ENCODE measurements around the gene GRIA3.

The GRIA3 gene

DNA sequence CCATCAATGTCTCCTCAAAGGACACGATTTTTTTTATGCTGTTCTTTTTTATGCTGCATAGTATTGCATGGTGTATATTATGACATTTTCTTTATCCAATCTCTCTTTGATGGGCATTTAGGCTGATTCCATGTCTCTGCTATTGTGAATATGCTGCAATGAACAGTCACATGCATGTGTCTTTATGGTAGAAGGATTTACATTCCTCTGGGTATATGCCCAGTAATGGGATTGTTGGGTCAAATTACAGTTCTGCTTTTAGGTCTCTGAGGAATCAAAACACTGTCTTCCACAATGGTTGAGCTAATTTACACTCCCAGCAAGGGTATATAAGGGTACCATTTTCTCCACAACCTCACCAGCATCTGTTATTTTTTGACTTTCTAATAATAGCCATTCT, 113.9 kb downstream of the GRIA3 start:
- H3K4me3 ChIP-seq (ENCODE audit: insufficient read depth, low read depth, low read length), result no peak overlapping the region

DNA sequence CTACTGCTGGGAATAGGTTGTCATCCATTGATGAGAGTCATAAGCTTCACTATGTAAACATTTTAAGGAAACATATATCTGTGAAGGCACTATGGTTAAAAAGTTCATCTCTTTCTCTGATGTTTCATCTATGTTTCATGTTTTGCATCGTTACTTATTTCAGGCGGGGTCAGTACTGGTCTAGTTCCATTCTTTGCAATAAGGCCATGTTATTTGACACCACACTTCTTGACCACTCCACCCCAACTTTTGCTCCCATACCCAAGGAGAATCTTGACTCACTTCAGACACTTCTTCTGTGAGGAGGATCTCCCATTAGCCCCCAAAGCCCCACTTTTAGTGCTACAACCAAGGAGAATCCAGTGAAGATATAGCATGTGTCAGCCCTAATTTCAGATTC, 119.4 kb downstream of the GRIA3 start:
- WGBS, 2 experiments, result 95 to 100% methylated on average over 2 of the region's 2 CpGs
- H3K27ac ChIP-seq (ENCODE audit: insufficient read depth, low read depth, low read length, poor library complexity, severe bottlenecking), result no peak overlapping the region
- H3K4me3 ChIP-seq (ENCODE audit: insufficient read depth, low read depth, low read length), result no peak overlapping the region
- no peaks in the 10 kb centered on the region for H3K9me3 ChIP-seq (ENCODE audit: control insufficient read depth, low read length)
- no peaks in the 10 kb centered on the region for H3K36me3 ChIP-seq (ENCODE audit: control insufficient read depth, insufficient read depth, low read length)
- no peaks in the 10 kb centered on the region for H3K27me3 ChIP-seq (ENCODE audit: control insufficient read depth, insufficient read depth, low read length, poor library complexity, severe bottlenecking)
- no peaks in the 10 kb centered on the region for H3K4me1 ChIP-seq (ENCODE audit: control insufficient read depth, insufficient read depth, low read length)

More for the DNA sequence above, 113.9 kb downstream of the GRIA3 start:
- WGBS, 2 experiments, result no CpG with 5 or more reads among the region's 1 CpG
- Histone ChIP-seq H3K27ac (ENCODE audit: insufficient read depth, low read depth, low read length, poor library complexity, severe bottlenecking) (no peak overlapping the region), H3K36me3 (ENCODE audit: control insufficient read depth, insufficient read depth, low read length) (no peaks in the 10 kb centered on the region), H3K27me3 (ENCODE audit: control insufficient read depth, insufficient read depth, low read length, poor library complexity, severe bottlenecking) (no peaks in the 10 kb centered on the region), H3K9me3 (ENCODE audit: control insufficient read depth, low read length) (no peaks in the 10 kb centered on the region), H3K4me1 (ENCODE audit: control insufficient read depth, insufficient read depth, low read length) (no peaks in the 10 kb centered on the region)

DNA sequence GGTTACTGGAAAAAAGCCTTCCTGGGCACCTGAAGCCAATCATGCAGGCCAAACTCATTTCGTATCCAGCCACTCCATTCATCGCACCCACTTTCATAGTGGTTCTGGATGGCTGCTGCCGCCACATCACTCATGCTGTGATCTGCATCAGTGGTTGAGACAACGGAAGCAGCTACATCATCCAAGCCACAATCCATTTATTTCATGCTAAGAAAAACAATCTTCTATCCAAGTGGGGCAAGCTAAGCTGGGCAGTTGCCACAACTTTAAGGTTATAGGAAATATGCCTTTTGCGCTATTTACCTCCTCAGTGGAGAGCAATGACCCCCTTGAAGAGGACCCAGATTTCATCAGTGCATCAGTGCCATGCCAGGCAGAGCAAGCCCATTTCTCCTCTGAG, 124.6 kb downstream of the GRIA3 start:
- H3K4me1 ChIP-seq (ENCODE audit: control insufficient read depth, insufficient read depth, low read length), result no peaks in the 10 kb centered on the region
- no peak overlapping the region for H3K4me3 ChIP-seq (ENCODE audit: insufficient read depth, low read depth, low read length)
- no peaks in the 10 kb centered on the region for H3K9me3 ChIP-seq (ENCODE audit: control insufficient read depth, low read length)
- H3K27me3 ChIP-seq (ENCODE audit: control insufficient read depth, insufficient read depth, low read length, poor library complexity, severe bottlenecking), result no peaks in the 10 kb centered on the region
- WGBS, 2 experiments, result 92 to 96% methylated on average over 5 of the region's 5 CpGs
- no peaks in the 10 kb centered on the region for H3K36me3 ChIP-seq (ENCODE audit: control insufficient read depth, insufficient read depth, low read length)
- no peak overlapping the region for H3K27ac ChIP-seq (ENCODE audit: insufficient read depth, low read depth, low read length, poor library complexity, severe bottlenecking)

DNA sequence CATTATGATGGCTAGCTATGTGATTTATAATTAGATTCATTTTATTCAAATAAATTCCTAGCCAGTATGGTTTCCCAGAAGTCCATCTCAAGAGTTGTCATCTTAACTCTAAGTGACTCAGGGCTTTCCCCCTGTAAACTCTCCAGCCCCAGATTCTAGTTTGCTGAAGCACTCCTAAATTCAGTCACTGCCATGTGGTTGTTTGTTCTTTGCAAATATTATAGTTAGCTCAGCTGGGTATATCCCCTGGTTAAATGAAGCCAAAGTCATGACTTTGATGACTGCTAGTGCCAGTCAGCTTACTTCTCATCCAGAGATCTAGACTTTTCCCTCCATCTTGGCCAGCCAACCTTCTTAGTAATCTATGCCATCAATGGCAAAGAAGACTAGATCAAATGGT, 126.0 kb downstream of the GRIA3 start:
- Histone ChIP-seq H3K36me3 (ENCODE audit: control insufficient read depth, insufficient read depth, low read length) (no peaks in the 10 kb centered on the region), H3K27ac (ENCODE audit: insufficient read depth, low read depth, low read length, poor library complexity, severe bottlenecking) (no peak overlapping the region), H3K9me3 (ENCODE audit: control insufficient read depth, low read length) (no peaks in the 10 kb centered on the region), H3K27me3 (ENCODE audit: control insufficient read depth, insufficient read depth, low read length, poor library complexity, severe bottlenecking) (no peaks in the 10 kb centered on the region), H3K4me1 (ENCODE audit: control insufficient read depth, insufficient read depth, low read length) (no peaks in the 10 kb centered on the region), H3K4me3 (ENCODE audit: insufficient read depth, low read depth, low read length) (no peak overlapping the region)

- Histone ChIP-seq H3K4me3 (ENCODE audit: insufficient read depth, low read depth, low read length) (no peak overlapping the region), H3K4me1 (ENCODE audit: control insufficient read depth, insufficient read depth, low read length) (no peaks in the 10 kb centered on the region), H3K9me3 (ENCODE audit: control insufficient read depth, low read length) (no peaks in the 10 kb centered on the region), H3K27me3 (ENCODE audit: control insufficient read depth, insufficient read depth, low read length, poor library complexity, severe bottlenecking) (no peaks in the 10 kb centered on the region), H3K27ac (ENCODE audit: insufficient read depth, low read depth, low read length, poor library complexity, severe bottlenecking) (no peak overlapping the region), H3K36me3 (ENCODE audit: control insufficient read depth, insufficient read depth, low read length) (no peaks in the 10 kb centered on the region)
- 71% methylated on average over 1 of the region's 1 CpG; no CpG with 5 or more reads in 1 of the 2 experiments for WGBS, 2 experiments
Measured at GRCh38 chrX:123311486-123311885, 127.4 kb downstream of the GRIA3 start.

DNA sequence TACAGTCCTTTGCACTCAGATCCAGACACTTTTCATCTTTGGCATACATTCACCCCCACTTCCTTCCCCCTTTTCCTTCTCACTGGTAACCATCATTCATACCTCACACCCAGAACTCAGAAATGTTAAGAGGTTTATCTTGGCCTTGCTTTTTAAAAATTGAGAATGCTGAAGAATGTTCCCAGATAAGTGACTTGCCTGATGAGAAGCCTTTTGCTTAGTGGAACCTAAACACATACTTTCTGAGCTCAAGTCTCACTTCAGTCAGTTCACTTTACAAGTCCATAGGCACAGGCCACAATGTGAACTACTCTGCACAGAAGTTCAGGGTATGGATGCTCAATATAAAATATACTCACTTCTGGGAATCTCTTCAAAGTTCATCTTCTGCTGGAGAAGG, 129.4 kb downstream of the GRIA3 start:
- Histone ChIP-seq H3K36me3 (ENCODE audit: control insufficient read depth, insufficient read depth, low read length) (no peaks in the 10 kb centered on the region), H3K27me3 (ENCODE audit: control insufficient read depth, insufficient read depth, low read length, poor library complexity, severe bottlenecking) (no peaks in the 10 kb centered on the region), H3K4me1 (ENCODE audit: control insufficient read depth, insufficient read depth, low read length) (no peaks in the 10 kb centered on the region), H3K27ac (ENCODE audit: insufficient read depth, low read depth, low read length, poor library complexity, severe bottlenecking) (no peak overlapping the region), H3K9me3 (ENCODE audit: control insufficient read depth, low read length) (no peaks in the 10 kb centered on the region), H3K4me3 (ENCODE audit: insufficient read depth, low read depth, low read length) (no peak overlapping the region)

DNA sequence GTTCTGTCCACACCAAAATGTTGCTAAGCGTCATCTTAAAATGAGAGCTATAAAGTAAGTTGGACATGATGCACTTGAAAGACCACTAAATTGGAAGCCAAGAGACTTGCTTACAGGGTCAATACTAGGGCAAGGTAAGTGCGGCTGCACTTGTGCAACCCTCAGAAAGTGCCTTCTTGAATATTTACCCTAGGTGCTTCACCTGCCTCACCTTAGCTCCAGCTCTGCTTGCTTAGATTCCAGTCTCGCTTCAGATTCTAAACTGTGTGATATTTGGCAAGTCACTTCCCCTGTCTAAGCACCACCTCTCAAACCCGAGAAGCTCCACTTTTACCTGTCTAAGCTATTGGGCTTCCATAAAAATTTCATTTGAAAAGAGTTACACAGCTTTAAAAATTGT, 136.5 kb downstream of the GRIA3 start:
- 95 to 98% methylated on average over 3 to 4 of the region's 4 CpGs for WGBS, 2 experiments
- no peaks in the 10 kb centered on the region for H3K27me3 ChIP-seq (ENCODE audit: control insufficient read depth, insufficient read depth, low read length, poor library complexity, severe bottlenecking)

GRCh38 chrX:123322536-123322935, 138.5 kb downstream of the GRIA3 start:
- Histone ChIP-seq H3K4me3 (ENCODE audit: insufficient read depth, low read depth, low read length) (no peak overlapping the region), H3K36me3 (ENCODE audit: control insufficient read depth, insufficient read depth, low read length) (no peaks in the 10 kb centered on the region), H3K9me3 (ENCODE audit: control insufficient read depth, low read length) (no peaks in the 10 kb centered on the region), H3K4me1 (ENCODE audit: control insufficient read depth, insufficient read depth, low read length) (no peaks in the 10 kb centered on the region), H3K27ac (ENCODE audit: insufficient read depth, low read depth, low read length, poor library complexity, severe bottlenecking) (no peak overlapping the region), H3K27me3 (ENCODE audit: control insufficient read depth, insufficient read depth, low read length, poor library complexity, severe bottlenecking) (no peaks in the 10 kb centered on the region)
- WGBS, 2 experiments, result 64 to 81% methylated on average over 3 of the region's 3 CpGs

More for the DNA sequence above, 136.5 kb downstream of the GRIA3 start:
- no peak overlapping the region for H3K4me3 ChIP-seq (ENCODE audit: insufficient read depth, low read depth, low read length)
- H3K9me3 ChIP-seq (ENCODE audit: control insufficient read depth, low read length), result no peaks in the 10 kb centered on the region
- H3K4me1 ChIP-seq (ENCODE audit: control insufficient read depth, insufficient read depth, low read length), result no peaks in the 10 kb centered on the region
- H3K27ac ChIP-seq (ENCODE audit: insufficient read depth, low read depth, low read length, poor library complexity, severe bottlenecking), result no peak overlapping the region
- H3K36me3 ChIP-seq (ENCODE audit: control insufficient read depth, insufficient read depth, low read length), result no peaks in the 10 kb centered on the region

- no peaks in the 10 kb centered on the region for H3K4me1 ChIP-seq (ENCODE audit: control insufficient read depth, insufficient read depth, low read length)
- 73 to 82% methylated on average over 5 of the region's 5 CpGs for WGBS, 2 experiments
- no peaks in the 10 kb centered on the region for H3K9me3 ChIP-seq (ENCODE audit: control insufficient read depth, low read length)
- no peak overlapping the region for H3K27ac ChIP-seq (ENCODE audit: insufficient read depth, low read depth, low read length, poor library complexity, severe bottlenecking)
- no peaks in the 10 kb centered on the region for H3K27me3 ChIP-seq (ENCODE audit: control insufficient read depth, insufficient read depth, low read length, poor library complexity, severe bottlenecking)
- no peaks in the 10 kb centered on the region for H3K36me3 ChIP-seq (ENCODE audit: control insufficient read depth, insufficient read depth, low read length)
- H3K4me3 ChIP-seq (ENCODE audit: insufficient read depth, low read depth, low read length), result no peak overlapping the region
Measured at GRCh38 chrX:123324625-123325024, 140.5 kb downstream of the GRIA3 start.

DNA sequence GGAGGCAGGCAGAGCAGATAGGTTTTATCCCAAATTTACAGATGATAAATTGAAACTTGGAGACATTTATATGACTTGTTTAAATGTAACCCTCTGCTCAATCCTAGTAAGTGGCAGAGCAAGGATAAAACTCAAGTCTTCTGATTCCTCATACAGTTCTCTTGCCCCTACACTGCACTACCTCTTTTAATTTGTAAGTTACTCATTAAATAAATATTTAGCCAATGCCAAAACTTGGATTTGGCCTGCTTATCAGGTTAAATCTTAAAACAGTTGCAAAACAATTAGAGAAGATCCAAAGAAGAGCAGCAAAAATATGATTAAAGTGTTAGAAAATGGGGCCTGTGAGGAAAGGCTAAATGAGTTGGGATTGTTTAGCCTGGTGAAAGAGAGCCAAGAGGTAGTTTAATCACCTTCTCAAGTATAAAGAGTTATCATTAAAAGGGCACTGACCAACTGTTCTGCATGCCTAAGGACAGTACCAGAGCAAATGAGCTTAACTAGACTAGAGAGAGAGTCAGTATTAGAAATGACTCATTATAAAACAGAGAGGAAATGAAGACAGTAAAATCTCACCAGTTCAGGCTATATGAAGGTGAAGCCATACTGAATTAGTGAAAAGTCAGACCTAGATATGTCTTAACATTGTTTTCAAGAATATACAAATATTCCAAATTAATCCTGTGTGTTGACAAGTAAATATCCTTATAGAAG, 146.3 kb downstream of the GRIA3 start:
- no peak overlapping the region for H3K4me3 ChIP-seq (ENCODE audit: insufficient read depth, low read depth, low read length)

GRCh38 chrX:123331349-123331748, 147.3 kb downstream of the GRIA3 start:
- no peak overlapping the region for H3K4me3 ChIP-seq (ENCODE audit: insufficient read depth, low read depth, low read length)
- no peaks in the 10 kb centered on the region for H3K9me3 ChIP-seq (ENCODE audit: control insufficient read depth, low read length)
- H3K36me3 ChIP-seq (ENCODE audit: control insufficient read depth, insufficient read depth, low read length), result no peaks in the 10 kb centered on the region
- H3K4me1 ChIP-seq (ENCODE audit: control insufficient read depth, insufficient read depth, low read length), result no peaks in the 10 kb centered on the region
- no peak overlapping the region for H3K27ac ChIP-seq (ENCODE audit: insufficient read depth, low read depth, low read length, poor library complexity, severe bottlenecking)
- no peaks in the 10 kb centered on the region for H3K27me3 ChIP-seq (ENCODE audit: control insufficient read depth, insufficient read depth, low read length, poor library complexity, severe bottlenecking)

More for the DNA sequence above, 146.3 kb downstream of the GRIA3 start:
- Histone ChIP-seq H3K9me3 (ENCODE audit: control insufficient read depth, low read length) (no peaks in the 10 kb centered on the region), H3K36me3 (ENCODE audit: control insufficient read depth, insufficient read depth, low read length) (no peaks in the 10 kb centered on the region), H3K4me1 (ENCODE audit: control insufficient read depth, insufficient read depth, low read length) (no peaks in the 10 kb centered on the region), H3K27me3 (ENCODE audit: control insufficient read depth, insufficient read depth, low read length, poor library complexity, severe bottlenecking) (no peaks in the 10 kb centered on the region), H3K27ac (ENCODE audit: insufficient read depth, low read depth, low read length, poor library complexity, severe bottlenecking) (no peak overlapping the region)

Measured in ectodermal cell (in vitro differentiated cells).